Stimulated activated CD4-positive, alpha-beta T cell treated with anti-CD3 and anti-CD28 coated beads, TNF-alpha, amount 100 ng/mL, for 4 hours (primary cell): ENCODE results near the gene ARMC6.
A peak's percentile ranks its signal among the peaks of the same experiment; 100 is the strongest.

Experiments
- DNase-seq, 3 experiments: peaks; one replicate each; pipeline ENCODE4 v3.0.0-alpha.2; 2020; ENCODE audit warnings: low read depth in 3 of 3

ARMC6 gene

GRCh38 chr19:19054315-19054938 lies 21.0 kb downstream of the ARMC6 start:
- no peak for DNase-seq

GRCh38 chr19:19054939-19055440 lies 21.6 kb downstream of the ARMC6 start:
- DNase-seq, result no peak

GRCh38 chr19:19055701-19056100 lies 22.3 kb downstream of the ARMC6 start:
- no peak for DNase-seq

GRCh38 chr19:19056636-19057275 lies 23.4 kb downstream of the ARMC6 start:
- DNase-seq, result no peak

- DNase-seq, result no peak
These were observed 23.9 kb downstream of the ARMC6 start for GRCh38 chr19:19057317-19057716.

- DNase-seq, result no peak
These were observed 24.3 kb downstream of the ARMC6 start for GRCh38 chr19:19057720-19058119.

GRCh38 chr19:19059018-19059836 lies 25.8 kb downstream of the ARMC6 start:
- no peak for DNase-seq

GRCh38 chr19:19059837-19060611 lies 26.6 kb downstream of the ARMC6 start:
- no peak for DNase-seq

- DNase-seq, result no peak
These were observed 28.1 kb downstream of the ARMC6 start for GRCh38 chr19:19061506-19061905.

GRCh38 chr19:19062454-19063182 lies 29.2 kb downstream of the ARMC6 start:
- peak in 1 of 3 experiments; percentile 12 for DNase-seq

- peak; percentile 96 to 97 (median 97) for DNase-seq
These were observed 30.0 kb downstream of the ARMC6 start, which contains the start of gene SLC25A42 for GRCh38 chr19:19063183-19064097. SLC25A42 (plus strand) TSS chr19:19063994; CDS start chr19:19096125, 32,131 bp downstream.

- no peak for DNase-seq
These were observed 30.8 kb downstream of the ARMC6 start for GRCh38 chr19:19064098-19064722.

- DNase-seq, result no peak
These were observed 31.7 kb downstream of the ARMC6 start for GRCh38 chr19:19064811-19065745.

GRCh38 chr19:19067276-19068072 lies 34.1 kb downstream of the ARMC6 start:
- DNase-seq, result no peak

- DNase-seq, result no peak
These were observed 35.6 kb downstream of the ARMC6 start for GRCh38 chr19:19068659-19069654.

GRCh38 chr19:19071897-19072296 lies 38.5 kb downstream of the ARMC6 start:
- no peak for DNase-seq
